Cortex of kidney (tissue), 1 donor: ENCODE data around the gene DNAJC18.
"Not testable (repeated sequence)": the region's sequence is repeated elsewhere in the genome, so short reads cannot be mapped to it uniquely, and the experiment has no call there.

ENCODE experiments used
- DNase-seq: peaks from one replicate; lab custom pipeline; 2025; lab: John Stamatoyannopoulos, UW

DNAJC18 gene

DNA sequence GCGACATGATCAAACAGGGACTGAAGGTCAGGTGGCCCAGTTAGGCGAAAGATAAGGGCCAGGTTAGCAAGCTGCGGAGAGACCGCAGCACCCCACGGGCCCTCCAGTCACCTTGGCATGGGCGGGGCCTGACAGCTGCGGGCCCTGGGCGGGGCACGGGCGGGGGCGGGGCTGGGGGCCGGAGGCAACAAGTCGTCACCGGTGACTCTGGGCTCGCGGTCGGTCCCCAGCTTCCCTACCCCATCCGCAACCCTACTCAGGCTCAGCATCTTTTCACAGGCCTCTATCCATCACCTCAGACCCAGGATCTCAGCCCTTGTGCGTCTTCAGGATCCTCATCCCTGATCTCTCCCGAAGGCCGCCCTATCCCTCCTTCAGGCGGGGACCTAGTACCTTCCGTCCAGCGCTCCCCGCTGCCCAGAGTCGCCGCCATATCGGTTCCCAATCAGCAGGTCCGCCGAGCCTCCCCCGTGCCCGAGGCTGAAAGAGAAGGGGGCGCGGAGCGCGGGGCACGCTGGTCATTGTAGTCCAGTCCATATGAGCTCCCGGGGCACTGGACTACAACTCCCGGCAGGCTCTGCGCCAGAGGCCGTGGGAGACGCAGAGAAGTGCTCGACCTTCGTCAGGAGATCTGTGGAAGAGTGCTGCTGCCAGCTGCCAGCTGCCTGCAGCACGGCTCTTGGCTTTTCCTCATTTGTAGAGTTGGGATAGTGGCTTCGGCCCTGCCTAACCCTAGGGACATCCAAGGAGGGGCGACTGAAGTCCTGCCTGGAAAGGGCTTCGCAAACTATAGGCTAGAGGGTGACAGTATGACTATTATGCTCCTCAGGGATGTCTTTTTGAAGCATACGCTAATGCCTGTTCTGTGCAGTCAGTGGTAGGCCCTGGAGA lies at the start of gene DNAJC18:
Gene DNAJC18 (minus strand): TSS at position 513 of the 891 bp plus-strand sequence. CDS start 80 bp downstream, at position 433.
- no peak for DNase-seq

DNA sequence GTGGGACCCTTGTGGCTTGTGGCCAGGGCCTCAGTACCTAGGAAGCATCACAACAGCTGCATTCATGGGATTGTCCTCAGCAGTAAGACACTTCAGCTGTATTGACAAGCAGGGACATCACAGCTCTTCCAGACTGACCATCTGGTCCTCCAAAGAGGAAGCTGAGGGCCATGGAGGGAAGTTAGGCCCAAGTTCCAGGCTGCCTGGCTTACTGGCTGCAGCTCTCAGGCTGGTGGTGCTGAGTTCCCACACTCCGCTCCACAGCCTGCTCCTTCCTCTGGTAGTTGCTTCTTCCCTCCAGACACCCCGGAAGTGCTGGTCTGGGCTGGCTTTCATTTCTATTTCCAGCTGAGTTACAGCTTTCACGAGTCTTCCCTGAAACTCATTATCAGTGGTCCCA lies 48.9 kb upstream of the DNAJC18 start:
- DNase-seq = no peak

DNA sequence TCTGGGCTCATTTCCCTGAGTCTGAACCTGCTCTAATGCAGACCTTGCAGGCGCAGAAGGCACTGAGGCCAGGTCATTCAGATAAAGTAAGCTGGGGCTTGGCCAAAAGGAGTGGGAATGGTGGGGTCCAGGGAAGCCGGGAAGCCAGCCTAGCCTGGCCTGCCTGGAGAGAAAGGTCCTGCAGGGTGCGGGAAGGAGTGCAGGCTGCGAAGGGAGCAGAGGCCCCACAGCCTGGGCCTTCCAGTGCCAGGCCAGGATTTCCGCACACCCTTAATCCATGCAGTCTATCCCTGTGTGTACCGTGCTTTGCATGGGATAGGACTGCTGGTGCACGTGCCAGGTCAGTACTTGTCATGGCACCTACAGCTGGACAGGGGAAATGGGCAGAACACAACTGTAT lies 46.9 kb upstream of the DNAJC18 start:
- no peak for DNase-seq

DNA sequence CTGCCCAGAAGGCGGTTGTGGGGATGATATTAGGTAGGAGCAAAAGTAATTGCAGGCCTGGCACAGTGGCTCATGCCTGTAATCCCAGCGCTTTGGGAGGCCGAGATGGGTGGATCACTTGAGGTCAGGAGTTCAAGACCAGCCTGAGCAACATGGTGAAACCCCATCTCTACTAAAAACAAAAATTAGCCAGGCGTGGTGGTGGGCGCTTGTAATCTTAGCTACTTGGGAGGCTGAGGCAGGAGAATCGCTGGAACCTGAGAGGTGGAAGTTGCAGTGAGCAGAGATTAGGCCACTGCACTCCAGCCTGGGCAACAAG lies 43.5 kb upstream of the DNAJC18 start:
- not testable (repeated sequence) for DNase-seq

DNA sequence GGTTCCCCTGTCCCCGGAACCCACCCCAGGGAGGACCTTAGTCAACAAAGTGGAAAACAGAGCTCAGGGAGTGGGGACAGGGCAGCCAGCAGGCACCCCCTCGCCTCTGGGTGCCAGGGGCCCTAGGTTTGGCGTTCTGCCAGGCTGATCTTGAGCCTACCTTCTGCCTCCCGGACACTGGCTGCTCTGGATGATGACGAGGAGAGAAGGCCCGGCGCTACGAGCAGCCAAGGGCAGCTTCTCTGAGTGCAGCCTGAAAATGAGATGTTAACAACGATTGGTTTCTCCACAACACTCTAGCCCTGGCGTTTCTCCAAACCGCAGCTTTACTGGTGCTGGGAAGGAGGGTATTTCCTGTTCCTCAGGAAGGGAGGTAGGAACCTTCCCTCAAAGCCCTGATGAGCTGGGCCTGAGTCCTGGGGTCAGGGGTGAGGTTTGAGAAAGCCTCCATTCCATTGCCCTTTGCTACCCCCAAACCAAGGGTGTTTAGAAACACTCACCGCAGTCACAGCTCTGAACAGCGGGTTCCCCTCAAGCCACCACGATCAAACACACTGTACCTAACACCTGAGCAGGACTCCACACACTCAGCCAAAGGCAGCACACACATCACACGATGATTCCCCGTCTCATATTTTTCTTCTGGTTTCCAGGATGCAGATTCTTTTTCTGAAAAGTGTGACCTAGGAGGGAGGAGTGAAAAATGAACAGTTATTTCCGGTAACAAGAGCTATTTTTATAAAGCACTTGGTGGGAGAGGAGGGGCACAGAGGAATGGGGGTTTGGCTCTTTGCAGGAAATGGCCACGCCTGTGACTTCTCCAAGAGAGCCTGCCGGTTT lies 42.9 kb upstream of the DNAJC18 start, which contains the start of gene STING1:
Gene STING1 (minus strand): TSS at position 709 of the 840 bp plus-strand sequence. CDS start 1,054 bp downstream, outside the sequence.
- no peak for DNase-seq

DNA sequence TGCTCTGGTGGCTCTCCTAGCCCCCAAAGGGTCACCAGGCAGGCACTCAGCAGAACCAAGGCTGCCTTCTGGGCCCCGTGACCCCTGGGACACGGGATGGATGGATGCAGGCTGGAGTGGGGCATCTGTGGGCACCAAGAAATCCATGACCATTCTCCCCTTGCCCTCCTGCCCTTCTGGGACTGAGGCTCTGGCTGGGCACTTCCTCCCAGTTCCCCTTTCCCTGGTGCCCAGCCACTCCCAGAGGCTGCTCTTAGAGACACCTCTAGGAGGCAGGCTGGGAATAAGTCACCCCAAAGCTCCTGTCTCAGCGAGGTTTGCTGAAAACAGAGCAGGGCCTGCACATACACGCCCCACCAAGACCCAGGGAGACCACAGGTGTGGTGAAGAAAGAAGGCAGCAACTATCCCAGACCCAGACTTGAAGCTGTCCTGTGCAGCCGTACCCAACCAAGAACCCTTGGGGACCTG lies 42.3 kb upstream of the DNAJC18 start:
- no peak for DNase-seq

DNA sequence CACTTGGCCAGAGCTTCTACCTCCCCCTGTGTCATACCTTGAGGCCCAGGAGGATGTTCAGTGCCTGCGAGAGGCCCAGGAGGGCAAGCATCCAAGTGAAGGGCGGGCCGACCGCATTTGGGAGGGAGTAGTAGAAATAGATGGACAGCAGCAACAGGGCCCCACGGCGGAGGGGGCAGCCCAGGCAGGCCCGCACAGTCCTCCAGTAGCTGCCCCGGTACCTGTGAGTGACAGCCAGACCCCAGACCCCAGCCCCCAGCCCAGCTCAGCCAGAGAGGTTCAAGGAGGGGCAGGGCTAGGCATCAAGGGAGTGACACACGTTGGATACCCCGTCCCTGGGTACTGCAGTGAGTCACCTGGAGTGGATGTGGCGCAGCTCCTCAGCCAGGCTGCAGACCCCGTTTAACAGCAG lies 41.8 kb upstream of the DNAJC18 start:
- no peak for DNase-seq

DNA sequence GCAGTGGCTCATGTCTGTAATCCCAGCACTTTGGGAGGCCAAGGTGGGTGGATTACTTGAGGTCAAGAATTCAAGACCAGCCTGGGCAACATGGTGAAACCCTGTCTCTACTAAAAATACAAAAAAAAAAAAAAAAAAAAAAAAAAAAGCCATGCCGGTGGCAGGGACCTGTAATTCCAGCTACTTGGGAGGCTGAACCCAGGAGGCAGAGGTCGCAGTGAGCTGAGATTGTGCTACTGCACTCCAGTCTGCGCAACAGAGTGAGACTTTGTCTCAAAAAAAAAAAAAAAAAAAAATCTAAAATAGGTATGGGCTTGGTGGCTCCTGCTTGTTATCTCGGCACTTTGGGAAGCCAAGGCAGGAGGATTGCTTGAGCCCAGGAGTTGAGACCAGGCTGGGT lies 40.4 kb upstream of the DNAJC18 start:
- not testable (repeated sequence) for DNase-seq

DNA sequence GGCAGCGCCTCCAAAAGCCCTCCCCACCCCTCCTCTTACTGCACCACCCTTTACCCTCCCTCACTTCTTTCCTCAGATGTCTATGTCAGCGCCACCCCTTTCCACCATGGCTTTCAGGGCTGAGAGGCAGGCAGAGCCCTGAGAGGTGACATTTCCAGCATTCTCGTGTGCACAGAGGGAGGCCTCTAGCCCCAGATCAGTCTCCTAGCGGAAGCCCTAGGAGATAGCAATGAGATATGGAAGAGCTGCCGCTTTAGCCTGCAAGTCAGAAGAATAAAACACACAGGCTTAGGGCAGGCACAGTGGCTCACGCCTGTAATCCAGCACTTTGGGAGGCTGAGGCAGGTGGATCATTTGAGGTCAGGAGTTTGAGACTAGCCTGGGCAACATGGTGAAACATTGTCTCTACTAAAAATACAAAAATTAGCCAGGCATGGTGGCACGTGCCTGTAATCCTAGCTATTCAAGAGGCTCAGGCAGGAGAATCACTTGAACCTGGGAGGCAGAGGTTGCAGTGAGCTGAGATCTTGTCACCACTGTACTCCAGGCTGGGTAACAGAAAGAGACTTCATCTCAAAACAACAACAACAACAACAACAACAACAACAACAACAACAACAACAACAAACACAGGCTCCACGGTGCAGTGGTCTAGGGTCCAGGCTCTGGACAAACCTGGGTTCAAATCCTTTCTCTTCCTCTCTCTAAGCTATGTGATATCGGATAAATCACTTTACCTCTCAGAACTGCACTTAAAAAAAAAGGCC lies 39.5 kb upstream of the DNAJC18 start:
- DNase-seq = not testable (repeated sequence)

DNA sequence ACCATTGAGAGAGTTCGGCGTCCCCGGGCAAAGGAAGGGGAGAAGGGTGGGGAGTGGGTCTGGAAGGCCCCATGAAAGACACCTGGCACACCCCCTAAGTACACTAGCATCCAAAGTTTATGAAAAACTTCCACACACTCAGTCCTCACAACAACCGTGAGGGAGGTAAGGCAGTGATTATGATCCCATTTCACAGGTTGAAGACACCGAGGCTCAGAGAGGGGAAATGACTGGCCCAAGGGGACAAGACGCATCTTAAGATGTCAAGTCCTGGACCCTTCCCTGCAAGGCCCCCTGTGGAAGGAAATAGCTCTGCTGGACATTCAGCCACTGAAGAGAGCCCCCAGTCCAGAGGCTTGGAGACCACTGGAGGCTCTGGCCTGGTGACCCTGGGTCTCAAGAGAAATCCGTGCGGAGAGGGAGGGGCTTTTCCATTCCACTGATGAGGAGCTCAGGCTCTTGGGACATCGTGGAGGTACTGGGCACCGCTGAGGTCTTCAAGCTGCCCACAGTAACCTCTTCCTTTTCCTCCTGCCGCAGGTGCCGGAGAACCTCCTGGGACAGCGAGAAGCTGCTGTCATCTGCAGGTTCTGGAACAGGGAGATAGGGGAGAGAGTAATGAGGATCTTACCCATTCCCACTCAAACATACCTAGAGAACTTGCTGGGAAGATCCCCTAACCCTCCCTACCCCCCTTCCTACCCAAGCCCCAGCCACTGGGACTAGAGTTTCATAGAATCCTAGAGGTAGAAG lies 36.7 kb upstream of the DNAJC18 start:
- no peak for DNase-seq

DNA sequence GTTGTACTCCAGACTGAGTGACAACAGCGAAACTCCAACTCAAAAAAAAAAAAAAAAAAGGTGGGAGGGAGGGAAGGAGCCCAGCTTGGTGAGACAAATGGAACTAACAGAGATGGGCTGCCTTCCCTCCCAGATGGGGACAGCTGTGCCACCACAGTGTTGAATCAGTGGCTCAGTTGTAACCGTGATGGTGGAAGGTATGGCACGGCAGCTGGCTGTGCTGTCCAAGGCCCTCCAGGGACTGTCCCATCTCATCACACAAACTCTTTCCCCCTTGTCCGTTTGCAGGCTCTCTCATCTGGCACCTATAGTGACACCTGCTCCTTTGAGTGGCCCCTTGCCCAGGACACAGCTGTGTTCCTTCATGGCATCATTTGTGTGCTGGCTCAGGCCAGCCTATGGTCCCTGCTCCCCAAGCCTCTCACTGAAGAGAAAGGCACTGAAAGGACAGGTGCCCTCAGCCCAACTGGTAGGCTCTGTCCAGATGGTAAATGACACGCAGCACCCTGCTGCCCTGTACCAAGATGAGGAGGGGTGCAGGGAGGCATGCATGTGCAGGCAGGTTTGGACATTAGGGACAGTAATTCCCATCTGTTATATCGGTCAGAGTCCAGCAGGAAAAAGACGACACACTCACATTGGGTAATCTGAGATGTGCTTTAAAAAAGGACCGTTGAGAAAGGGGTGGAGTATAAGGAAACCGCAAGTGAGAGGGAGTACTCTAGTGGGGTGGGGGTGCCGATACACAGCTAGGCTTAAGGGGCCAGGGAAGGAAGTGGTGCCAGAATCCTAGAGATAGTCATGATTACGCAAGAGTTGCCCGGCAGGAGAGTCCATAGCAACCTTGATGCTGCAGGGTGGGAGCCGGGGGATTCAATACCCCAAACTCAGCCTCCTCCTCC lies 35.8 kb upstream of the DNAJC18 start:
- DNase-seq = no peak

DNA sequence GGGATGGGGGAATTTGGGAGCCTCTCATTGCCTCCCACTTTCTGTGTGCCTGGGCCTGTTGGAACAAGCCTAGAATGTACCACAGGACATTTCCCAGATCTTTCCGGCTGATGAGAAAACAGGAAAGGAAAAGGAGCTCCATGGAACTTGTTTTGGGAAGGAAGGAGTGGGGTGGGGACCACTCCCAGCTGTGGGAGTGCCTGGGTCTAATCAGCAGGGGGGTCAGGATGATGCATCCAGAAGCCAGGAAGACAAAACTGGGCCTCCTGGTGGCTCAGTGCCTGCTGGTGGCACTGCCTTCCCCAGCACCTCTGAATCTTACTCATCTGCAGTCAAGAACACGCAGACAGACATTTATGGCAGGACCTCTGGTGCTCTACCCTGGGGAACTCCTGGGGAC lies 34.2 kb upstream of the DNAJC18 start:
- no peak for DNase-seq

DNA sequence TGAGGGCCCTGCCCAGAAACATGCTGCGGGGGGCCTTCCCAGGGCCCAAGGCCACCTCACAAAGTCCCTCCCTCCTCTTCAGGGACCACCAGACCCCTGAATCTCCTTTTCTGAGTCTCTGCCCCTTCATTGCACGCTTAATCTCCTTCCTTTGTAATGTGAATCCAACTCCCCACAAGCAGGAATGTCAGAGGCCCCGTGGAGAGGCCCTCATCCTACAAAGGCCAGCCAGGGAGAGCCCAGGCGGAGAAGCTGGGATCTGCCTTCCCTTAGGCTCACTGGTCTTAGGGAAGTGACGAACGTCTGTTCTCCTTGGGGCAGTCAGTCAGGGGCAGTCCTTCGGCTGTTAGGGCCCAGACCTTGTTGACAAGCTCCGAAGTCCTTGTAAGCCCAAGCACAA lies 33.8 kb upstream of the DNAJC18 start:
- no peak for DNase-seq

DNA sequence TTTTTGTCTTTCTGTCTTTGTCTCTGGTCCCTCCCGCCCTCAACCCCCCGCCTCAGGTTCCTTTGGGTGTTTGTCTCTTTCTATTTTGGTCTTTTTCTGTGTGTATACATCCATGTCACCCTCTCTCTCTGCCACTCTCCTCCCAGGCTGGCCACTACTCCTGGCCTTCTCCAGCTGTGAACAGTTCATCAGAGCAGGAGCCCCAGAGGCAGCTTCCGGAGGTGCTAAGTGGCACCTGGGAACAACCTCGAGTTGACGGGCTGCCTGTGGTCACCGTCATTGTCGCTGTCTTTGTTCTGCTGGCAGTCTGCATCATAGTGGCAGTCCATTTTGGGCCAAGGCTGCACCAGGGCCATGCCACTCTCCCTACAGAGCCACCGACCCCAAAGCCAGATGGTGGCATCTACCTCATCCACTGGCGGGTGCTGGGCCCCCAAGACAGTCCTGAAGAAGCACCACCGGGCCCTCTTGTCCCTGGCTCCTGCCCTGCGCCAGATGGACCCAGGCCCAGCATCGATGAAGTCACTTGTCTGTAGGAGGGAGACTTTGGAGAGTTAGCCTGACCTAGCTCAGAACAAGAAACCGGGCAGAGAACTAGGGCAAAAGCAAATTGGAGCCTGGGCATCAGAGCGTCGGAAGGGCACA lies 33.2 kb upstream of the DNAJC18 start:
- no peak for DNase-seq

DNA sequence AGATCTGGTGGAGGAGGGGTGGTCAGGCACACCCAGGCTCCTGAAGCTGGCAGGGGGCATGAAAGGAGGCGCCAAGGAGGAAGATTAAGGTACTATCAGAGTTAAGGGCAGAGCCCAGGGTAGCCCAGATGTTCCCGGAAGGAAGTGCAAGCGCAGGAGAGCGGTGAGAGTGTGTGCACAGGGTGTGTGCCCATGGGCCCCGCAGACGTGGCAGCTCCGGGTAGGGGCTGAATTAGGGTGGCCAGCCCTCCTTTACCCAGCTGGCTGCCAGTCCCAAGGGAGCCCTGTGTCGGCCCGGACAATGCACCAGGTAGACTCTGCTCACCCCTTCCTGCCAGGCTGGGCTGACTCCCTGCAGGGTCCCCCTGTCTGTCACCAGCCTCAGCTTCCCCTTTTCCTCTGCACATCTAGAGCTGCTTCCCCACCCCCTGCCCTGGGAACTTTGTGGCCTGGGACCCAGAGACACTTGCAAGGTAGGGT lies 31.5 kb upstream of the DNAJC18 start, which contains the start of gene SMIM33:
Gene SMIM33 (plus strand): TSS at position 184 of the 480 bp plus-strand sequence. CDS start 118 bp downstream, at position 302.
- no peak for DNase-seq

DNA sequence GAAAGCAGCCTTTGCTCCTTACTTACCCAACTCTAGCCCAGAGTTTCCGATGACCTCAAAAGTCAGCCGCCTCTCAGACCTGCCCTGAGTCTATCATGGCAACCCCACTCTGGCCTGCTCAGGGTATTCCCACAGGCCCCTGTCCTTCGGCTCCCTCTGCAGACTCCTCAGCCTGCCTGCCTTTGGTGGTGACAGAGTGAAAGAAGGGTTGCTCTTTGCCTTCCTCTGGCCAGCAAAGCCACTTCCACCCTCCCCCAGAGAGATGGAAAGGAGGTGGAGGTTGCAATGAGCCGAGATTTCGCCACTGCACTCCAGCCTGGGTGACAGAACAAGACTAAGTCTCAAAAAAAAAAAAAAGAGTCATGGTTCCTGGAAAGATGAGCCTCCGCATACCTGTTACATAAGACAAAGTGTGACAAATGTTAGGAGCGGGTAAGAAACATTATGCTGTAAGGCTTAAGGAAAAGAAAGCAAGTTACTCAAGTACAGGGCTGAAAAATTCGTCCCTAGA lies 29.2 kb upstream of the DNAJC18 start:
- no peak for DNase-seq

DNA sequence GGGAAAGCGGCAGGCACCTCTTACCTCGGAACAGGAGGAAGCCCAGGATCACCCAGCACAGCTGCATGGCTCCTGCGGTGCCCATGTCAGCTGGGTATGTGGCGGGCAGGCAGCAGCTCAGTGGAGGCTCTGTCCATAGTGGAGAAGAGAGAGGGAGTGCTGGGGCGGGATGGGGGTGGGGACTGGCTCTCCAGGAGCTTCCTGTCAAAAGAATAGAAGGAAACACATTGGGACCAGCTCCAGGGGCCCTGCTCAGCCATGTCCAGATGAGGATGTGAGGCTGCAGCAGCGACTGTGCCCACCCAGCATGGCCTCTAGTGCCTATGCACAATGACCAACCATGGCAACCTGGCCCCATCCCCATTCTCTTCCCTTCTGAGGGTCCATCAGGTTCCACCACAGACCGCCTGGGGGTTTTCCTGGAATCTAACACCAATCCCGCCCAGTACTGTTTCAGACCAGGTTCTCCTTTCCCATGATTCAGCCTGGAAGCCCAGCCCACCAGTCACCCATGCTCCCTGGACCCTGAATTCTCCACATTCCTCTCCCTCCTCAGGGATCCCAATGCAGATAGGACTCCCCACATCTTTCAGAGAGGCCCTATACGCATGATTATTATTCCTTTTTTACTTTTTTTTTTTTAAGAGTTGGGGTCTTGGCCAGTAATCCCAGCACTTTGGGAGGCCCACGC lies 23.4 kb upstream of the DNAJC18 start, which contains the start of gene ECSCR:
Gene ECSCR (minus strand): TSS at position 158 of the 691 bp plus-strand sequence. CDS start 73 bp downstream, at position 85.
- no peak for DNase-seq

DNA sequence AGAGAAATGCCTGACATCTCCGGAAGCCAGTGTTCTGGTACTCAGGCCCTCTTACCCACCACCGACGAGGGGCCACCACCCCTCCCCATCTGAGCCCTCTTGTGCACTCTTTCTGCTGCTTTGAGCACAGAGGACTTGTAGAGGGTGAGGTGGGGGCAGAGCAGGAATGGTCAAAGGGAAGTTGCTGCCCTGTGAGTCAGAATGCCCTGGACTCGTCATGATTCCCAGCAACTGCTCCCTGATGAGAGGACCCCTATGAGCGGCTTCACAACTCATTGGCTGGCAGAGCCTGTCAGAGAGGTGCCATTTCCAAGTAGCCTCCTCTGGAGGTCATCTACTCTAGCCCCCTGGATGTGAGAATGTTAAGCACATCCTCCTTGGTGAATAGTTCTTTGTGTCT lies 22.4 kb upstream of the DNAJC18 start:
- DNase-seq = no peak
